H1 (cell line): ENCODE results near the gene UBE2V1. TPM values are rescaled to one million over a fixed set of nuclear protein-coding genes. Genes with fewer than 3 reads are reported as not detected.
A peak's percentile ranks its signal among the peaks of the same experiment; 100 is the strongest.

ENCODE experiments used
- CTCF ChIA-PET: fragments of 300-600 bp; sonication (Branson Sonifier 250); formaldehyde crosslinking; loops from one replicate; lab custom pipeline; 2021; ENCODE audit not compliant: partially characterized antibody; lab: Charles Lee
- POLR2A ChIA-PET: fragments of 300-600 bp; sonication (Branson Sonifier 250); formaldehyde crosslinking; loops from one replicate; lab custom pipeline; 2021; ENCODE audit warnings: inconsistent platforms; ENCODE audit not compliant: partially characterized antibody; lab: Charles Lee
- DNase-seq, 2 experiments: peaks; one replicate each; pipeline versions ENCODE4 v3.0.0 to v3.0.0-alpha.2; 2010 to 2022; ENCODE audit warnings: low spot score in 2 of 2, low read depth in 1 of 2, mixed read lengths in 1 of 2
- FAIRE-seq: peaks from 2 replicates; lab custom pipeline; 2011; peaks lifted over from hg19 to GRCh38; lab: Jason Lieb, UNC
- H2AFZ ChIP-seq: 2 replicates; pipeline ENCODE4 v1.8.1; 2012; ENCODE audit warnings: low read length, inconsistent platforms
- H2AK5ac ChIP-seq: 2 replicates; pipeline ENCODE4 v1.6.1; 2013; ENCODE audit warnings: low read depth, low read length
- H2BK120ac ChIP-seq: replicated peaks from 2 replicates; pipeline ENCODE3; 2013; ENCODE audit warnings: low read depth, low read length, inconsistent platforms
- H2BK12ac ChIP-seq: 2 replicates; pipeline ENCODE4 v1.6.1; 2013; ENCODE audit warnings: low read depth, low read length
- H2BK15ac ChIP-seq: 2 replicates; pipeline ENCODE4 v1.6.1; 2013; ENCODE audit warnings: low read length
- H2BK20ac ChIP-seq: 2 replicates; pipeline ENCODE4 v1.6.1; 2013; ENCODE audit warnings: low read length
- H2BK5ac ChIP-seq: 2 replicates; pipeline ENCODE4 v1.6.1; 2013; ENCODE audit warnings: low read depth, low read length
- H3K14ac ChIP-seq: 2 replicates; pipeline ENCODE4 v1.6.1; 2013; ENCODE audit warnings: inconsistent platforms; ENCODE audit not compliant: insufficient read length
- H3K18ac ChIP-seq: 2 replicates; pipeline ENCODE4 v1.6.1; 2013; ENCODE audit warnings: low read length; ENCODE audit errors: extremely low read depth
- H3K23ac ChIP-seq: 2 replicates; pipeline ENCODE4 v1.6.1; 2013; ENCODE audit warnings: inconsistent platforms; ENCODE audit not compliant: insufficient read length
- H3K23me2 ChIP-seq: 2 replicates; pipeline ENCODE4 v1.6.1; 2013; ENCODE audit warnings: low read depth, low read length
- H3K27ac ChIP-seq: 2 replicates; pipeline ENCODE4 v1.6.1; 2011; ENCODE audit warnings: low read depth, low read length, inconsistent platforms
- H3K27me3 ChIP-seq, 4 experiments: replicated peaks in 1 of 4; 1 replicate in 1 of 4; 2 replicates in 3 of 4; pipeline versions ENCODE4 v1.6.1 to v1.8.1; 2011 to 2013; ENCODE audit warnings: low read length in 3 of 4, mild to moderate bottlenecking in 3 of 4, inconsistent platforms in 2 of 4, mixed read lengths in 2 of 4, moderate library complexity in 1 of 4; ENCODE audit not compliant: control insufficient read depth in 3 of 4, insufficient read depth in 3 of 4; ENCODE audit errors: extremely low read depth in 1 of 4
- H3K36me3 ChIP-seq, 4 experiments: 2 replicates each; pipeline versions ENCODE4 v1.6.1 to v1.8.1; 2011 to 2013; ENCODE audit warnings: mild to moderate bottlenecking in 4 of 4, low read length in 3 of 4, moderate library complexity in 2 of 4, control low read depth in 1 of 4, inconsistent platforms in 1 of 4; ENCODE audit not compliant: insufficient read depth in 4 of 4, control insufficient read depth in 2 of 4
- H3K4ac ChIP-seq: replicated peaks from 2 replicates; pipeline ENCODE3; 2013; ENCODE audit warnings: low read length, low read depth, mixed read lengths, inconsistent platforms; ENCODE audit not compliant: insufficient read length
- H3K4me1 ChIP-seq, 4 experiments: replicated peaks in 1 of 4; 1 replicate in 1 of 4; 2 replicates in 3 of 4; pipeline versions ENCODE4 v1.6.1 to v1.8.1; 2011 to 2013; ENCODE audit warnings: low read length in 3 of 4, inconsistent platforms in 2 of 4, mixed read lengths in 1 of 4; ENCODE audit not compliant: insufficient read depth in 4 of 4, control insufficient read depth in 3 of 4
- H3K4me2 ChIP-seq, 2 experiments: 2 replicates each; pipeline versions ENCODE4 v1.6.1 to v1.8.1; 2011 to 2013; ENCODE audit warnings: low read depth in 2 of 2, low read length in 2 of 2, control low read depth in 1 of 2, inconsistent platforms in 1 of 2, mild to moderate bottlenecking in 1 of 2; ENCODE audit not compliant: insufficient read depth in 1 of 2
- H3K4me3 ChIP-seq, 4 experiments: fragments of 200-600, 300-600 bp in 1 of 4; sonication (generic), shearing (Covaris generic), sonication (Bioruptor Twin) in 1 of 4; 2 replicates each; pipeline versions ENCODE4 v1.5.1 to v1.8.1; 2011 to 2016; ENCODE audit warnings: low read length in 4 of 4, low read depth in 3 of 4, control low read depth in 2 of 4, inconsistent platforms in 2 of 4, mild to moderate bottlenecking in 2 of 4, mixed read lengths in 1 of 4, moderate library complexity in 1 of 4; ENCODE audit not compliant: insufficient read depth in 2 of 4; ENCODE audit errors: extremely low read depth in 1 of 4
- H3K56ac ChIP-seq: replicated peaks from 2 replicates; pipeline ENCODE3; 2013; ENCODE audit warnings: low read depth, mild to moderate bottlenecking, mixed read lengths, low read length, inconsistent platforms; ENCODE audit not compliant: insufficient read length
- H3K79me1 ChIP-seq: 2 replicates; pipeline ENCODE4 v1.6.1; 2013; ENCODE audit warnings: low read depth, low read length, control low read depth
- H3K79me2 ChIP-seq, 2 experiments: 2 replicates each; pipeline versions ENCODE4 v1.6.1 to v1.8.1; 2012 to 2013; ENCODE audit warnings: low read length in 2 of 2, mild to moderate bottlenecking in 2 of 2, inconsistent platforms in 1 of 2; ENCODE audit not compliant: insufficient read depth in 2 of 2, control insufficient read depth in 1 of 2
- H3K9ac ChIP-seq, 4 experiments: replicated peaks in 1 of 4; 1 replicate in 1 of 4; 2 replicates in 3 of 4; pipeline versions ENCODE4 v1.6.1 to v1.8.1; 2011 to 2013; ENCODE audit warnings: low read depth in 3 of 4, low read length in 3 of 4, control low read depth in 2 of 4, mild to moderate bottlenecking in 2 of 4, moderate library complexity in 2 of 4, inconsistent platforms in 1 of 4; ENCODE audit errors: extremely low read depth in 1 of 4
- H3K9me3 ChIP-seq, 2 experiments: 2 replicates each; pipeline versions ENCODE4 v1.6.1 to v1.8.1; 2012 to 2013; ENCODE audit warnings: mild to moderate bottlenecking in 2 of 2, moderate library complexity in 2 of 2, control low read depth in 1 of 2, inconsistent platforms in 1 of 2, low read depth in 1 of 2, low read length in 1 of 2, mixed read lengths in 1 of 2; ENCODE audit not compliant: insufficient read depth in 2 of 2
- H4K20me1 ChIP-seq, 2 experiments: replicated peaks in 1 of 2; 2 replicates each; pipeline versions ENCODE3 to v1.8.1; 2011 to 2013; ENCODE audit warnings: inconsistent platforms in 2 of 2, low read length in 2 of 2, mild to moderate bottlenecking in 1 of 2; ENCODE audit not compliant: insufficient read depth in 2 of 2, control insufficient read depth in 1 of 2
- H4K5ac ChIP-seq: 2 replicates; pipeline ENCODE4 v1.6.1; 2013; ENCODE audit warnings: low read length, low read depth, mixed read lengths, inconsistent platforms; ENCODE audit not compliant: insufficient read length
- H4K8ac ChIP-seq: 2 replicates; pipeline ENCODE4 v1.8.0; 2013; ENCODE audit warnings: mild to moderate bottlenecking, moderate library complexity, low read length, inconsistent platforms; ENCODE audit not compliant: insufficient read depth; ENCODE audit errors: extremely low read depth
- H4K91ac ChIP-seq: replicated peaks from 2 replicates; pipeline ENCODE3; 2013; ENCODE audit warnings: low read length, mixed read lengths, inconsistent platforms; ENCODE audit not compliant: insufficient read length
- CHD1 ChIP-seq: IDR thresholded peaks from 2 replicates; pipeline ENCODE4 v1.6.1; 2012; ENCODE audit warnings: low read depth, low read length, improper control_type of control experiment
- EGR1 ChIP-seq: IDR thresholded peaks from 2 replicates; pipeline ENCODE4 v1.6.1; 2011; ENCODE audit warnings: low read depth, low read length, borderline replicate concordance
- POLR2A ChIP-seq, 2 experiments: IDR thresholded peaks; 1 replicate in 1 of 2; 2 replicates in 1 of 2; pipeline ENCODE4 v1.6.1; 2011; ENCODE audit warnings: low read depth in 2 of 2, low read length in 2 of 2, mild to moderate bottlenecking in 2 of 2; ENCODE audit errors: control extremely low read depth in 1 of 2
- POU5F1 ChIP-seq: IDR thresholded peaks from 2 replicates; pipeline ENCODE4 v1.6.1; 2011; ENCODE audit warnings: low read depth, mild to moderate bottlenecking, low read length, moderate library complexity
- RAD21 ChIP-seq, 2 experiments: IDR thresholded peaks in 1 of 2; conservative IDR thresholded peaks in 1 of 2; 2 replicates each; pipeline ENCODE4 v1.6.1; 2011; ENCODE audit warnings: low read depth in 2 of 2, low read length in 2 of 2, improper control_type of control experiment in 1 of 2, inconsistent platforms in 1 of 2, mild to moderate bottlenecking in 1 of 2, moderate library complexity in 1 of 2
- SIN3A ChIP-seq, 2 experiments: IDR thresholded peaks in 1 of 2; conservative IDR thresholded peaks in 1 of 2; 2 replicates each; pipeline ENCODE4 v1.6.1; 2011 to 2012; ENCODE audit warnings: low read length in 2 of 2, improper control_type of control experiment in 1 of 2, low read depth in 1 of 2, mild to moderate bottlenecking in 1 of 2
- SP2 ChIP-seq: IDR thresholded peaks from 2 replicates; pipeline ENCODE4 v1.6.1; 2012; ENCODE audit warnings: mild to moderate bottlenecking, low read length, inconsistent platforms
- TAF7 ChIP-seq: optimal IDR thresholded peaks from 2 replicates; pipeline ENCODE3; 2011; ENCODE audit warnings: low read depth, mild to moderate bottlenecking, inconsistent platforms, low read length, moderate library complexity, borderline replicate concordance
- TBP ChIP-seq: IDR thresholded peaks from 2 replicates; pipeline ENCODE4 v1.6.1; 2011; ENCODE audit warnings: low read depth, low read length, improper control_type of control experiment
- ZNF274 ChIP-seq: IDR thresholded peaks from 2 replicates; pipeline ENCODE4 v1.7.0; 2012; ENCODE audit warnings: low read length, borderline replicate concordance; ENCODE audit errors: extremely low read depth
- WGBS, 2 experiments: shearing (Covaris generic) in 1 of 2; methylation state at CpG; one replicate each; pipeline versions ENCODE4 v1.1.6 to v1.1.7; 2013 to 2015; ENCODE audit warnings: low lambda C conversion rate in 2 of 2, mixed read lengths in 2 of 2, inconsistent platforms in 1 of 2, low coverage in 1 of 2, missing lambda C conversion rate in 1 of 2; ENCODE audit not compliant: insufficient replicate concordance in 2 of 2, insufficient coverage in 1 of 2, insufficient read length in 1 of 2; ENCODE audit errors: extremely low coverage in 1 of 2, missing lambda C conversion rate in 1 of 2; 5-methylcytosine and 5-hydroxymethylcytosine counted together
- polyA plus RNA-seq, 7 experiments: library from polyadenylated mRNA; depleted of rRNA in 3 of 7; stranded (reverse) in 5 of 7; unstranded in 2 of 7; fragments of >200 nt in 5 of 7; fragments of 200-250 nt in 2 of 7; gene quantifications; 1 replicate in 5 of 7; 2 replicates in 1 of 7; 4 replicates in 1 of 7; pipeline versions ENCODE4 v1.2.1 to v1.2.3, GENCODE V29; 2011 to 2013; ENCODE audit warnings: missing spikeins in 2 of 7, mixed read lengths in 2 of 7
- total RNA-seq: library from RNA; stranded (reverse); fragmentation: NEBNext Ultra II Directional; extraction: Animal tissue kit (Norgen Biotek cat#: 25700); gene quantifications from 2 replicates; pipeline ENCODE4 v1.2.1, GENCODE V29; 2021
- TF ChIP-seq, protein P1 (sequence below): IDR thresholded peaks from 2 replicates; pipeline ENCODE4 v1.6.1; 2011; ENCODE audit warnings: low read depth, mild to moderate bottlenecking, low read length; ENCODE audit not compliant: insufficient read depth

Gene UBE2V1
- total and polyA plus RNA-seq, 2 of the 8 experiments (the other 6 are each of a cell fraction or from before 2014, with no cell fraction given) = 141 to 184 TPM

DNA sequence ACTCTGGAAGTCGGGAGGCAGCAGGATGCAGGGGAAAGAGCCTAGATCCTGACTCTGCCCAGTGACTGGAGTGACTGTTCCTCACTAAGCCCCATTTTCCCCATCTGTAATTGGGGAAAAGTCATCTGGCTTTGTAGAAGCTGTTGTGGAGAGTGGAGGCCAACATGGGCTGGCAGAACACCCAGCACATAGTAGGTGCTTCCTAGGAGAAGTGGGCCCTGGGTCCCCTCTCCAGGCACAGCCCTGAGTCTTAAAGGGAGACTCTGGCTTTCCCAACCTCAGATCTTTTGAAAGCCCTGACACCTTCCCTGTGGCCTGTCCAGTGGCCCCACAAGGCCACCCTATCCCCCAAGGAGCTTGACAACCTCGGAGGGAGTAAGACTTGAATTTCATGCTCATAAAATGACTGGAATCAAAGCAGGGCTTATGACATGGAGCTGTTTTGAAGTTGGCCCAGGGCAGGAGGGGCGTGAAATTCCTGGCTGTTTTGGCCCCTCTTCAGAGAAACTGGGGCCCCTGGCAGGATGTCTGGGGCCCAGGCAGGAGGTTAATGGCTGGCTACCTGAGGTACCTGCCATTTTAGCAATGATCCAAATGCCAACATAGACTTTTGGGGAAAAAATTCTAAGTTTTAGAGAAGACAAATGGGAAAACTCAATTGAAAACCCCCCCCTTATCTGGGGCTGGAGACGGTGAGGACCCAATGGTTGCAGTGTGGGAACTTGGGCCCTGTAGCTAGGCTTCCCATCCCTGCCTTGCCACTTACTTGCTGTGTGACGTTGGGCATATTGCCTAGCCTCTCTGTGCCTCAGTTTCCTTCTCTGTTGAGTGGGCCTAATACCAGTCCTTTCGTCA is 51.6 kb downstream of the UBE2V1 start:
- no peak overlapping the region for H3K4ac ChIP-seq
- no peak overlapping the region for H3K18ac ChIP-seq
- H2BK12ac ChIP-seq = no peak overlapping the region
- no peak overlapping the region for H2BK20ac ChIP-seq
- H3K56ac ChIP-seq = no peak overlapping the region
- no peaks in the 10 kb centered on the region for H3K27me3 ChIP-seq
- no peak overlapping the region for H4K5ac ChIP-seq
- no peak overlapping the region for H2AK5ac ChIP-seq
- WGBS, 2 experiments = 97% methylated on average over 6 of the region's 6 CpGs; no CpG with 5 or more reads in 1 of the 2 experiments
- FAIRE-seq = no peak
- no peak overlapping the region for H3K14ac ChIP-seq
- no peak overlapping the region for H4K91ac ChIP-seq
- no peak overlapping the region for H4K8ac ChIP-seq
- no peaks in the 10 kb centered on the region for H3K9me3 ChIP-seq
- no peak overlapping the region for H3K4me2 ChIP-seq
- no peaks in the 10 kb centered on the region for H3K79me2 ChIP-seq
- no peak overlapping the region for H2BK5ac ChIP-seq
- ChIA-PET POLR2A (interaction anchor here (0.6 to 19.2 kb wide), 2 partner anchors 78 to 110 kb away, joined by 3 to 287 read pairs; partner anchors contain the start of gene SNAI1), CTCF (interaction anchor here (0.7 to 21.4 kb wide), 6 partner anchors 8 to 527 kb away, joined by 3 to 514 read pairs (median 4); partner anchors contain the start of gene SNAI1)
- H3K27ac ChIP-seq = no peak overlapping the region
- no peaks in the 10 kb centered on the region for H4K20me1 ChIP-seq
- no peak overlapping the region for H3K9ac ChIP-seq
- no peak overlapping the region for H3K23ac ChIP-seq
- H3K4me3 ChIP-seq = no peak overlapping the region
- no peaks in the 10 kb centered on the region for H3K23me2 ChIP-seq
- H3K36me3 ChIP-seq = no peaks in the 10 kb centered on the region
- no peaks in the 10 kb centered on the region for H3K79me1 ChIP-seq
- H2BK120ac ChIP-seq = no peak overlapping the region
- DNase-seq = no peak
- H3K4me1 ChIP-seq = no peaks in the 10 kb centered on the region; a peak in 1 of 7 replicates
- H2BK15ac ChIP-seq = peak overlapping the region; percentile 72; the same call in 1 of the 2 replicates
- H2AFZ ChIP-seq = no peak overlapping the region
- TF ChIP-seq ZNF274 (no peak), RAD21 (IDR thresholded peaks at IDR 0.05 in 1 of 2, conservative IDR thresholded peaks at IDR 0.05 in 1 of 2; ENCODE audit: low read depth in 2 of 2, low read length in 2 of 2) (no peak), TBP (no peak), POLR2A (IDR thresholded peaks at IDR 0.05; ENCODE audit: control extremely low read depth in 1 of 2, low read depth in 2 of 2, low read length in 2 of 2) (no peak), POU5F1 (no peak), CHD1 (no peak), SIN3A (conservative IDR thresholded peaks at IDR 0.05 in 1 of 2, IDR thresholded peaks at IDR 0.05 in 1 of 2; ENCODE audit: low read depth in 1 of 2, low read length in 2 of 2) (no peak), TAF7 (no peak), EGR1 (no peak), SP2 (no peak)
- TF ChIP-seq, protein P1, sequence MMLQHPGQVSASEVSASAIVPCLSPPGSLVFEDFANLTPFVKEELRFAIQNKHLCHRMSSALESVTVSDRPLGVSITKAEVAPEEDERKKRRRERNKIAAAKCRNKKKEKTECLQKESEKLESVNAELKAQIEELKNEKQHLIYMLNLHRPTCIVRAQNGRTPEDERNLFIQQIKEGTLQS = no peak
